A673 (cell line): ENCODE results near the gene F8. TPM values are rescaled to one million over a fixed set of nuclear protein-coding genes. Genes with fewer than 3 reads are reported as not detected.
A peak's percentile ranks its signal among the peaks of the same experiment; 100 is the strongest.

ENCODE experiments used
- BruUV-seq: library from RNA; stranded (reverse); fragments of 400-500 nt; replicated peaks from 2 replicates; lab custom pipeline; 2021; lab: Mats Ljungman, UMichigan
- CTCF ChIA-PET: fragments of 300-600 bp; sonication (Branson Sonifier 250); formaldehyde crosslinking; loops from one replicate; lab custom pipeline; 2022; ENCODE audit warnings: antibody characterized with exemption; lab: Charles Lee
- POLR2A ChIA-PET: fragments of 300-600 bp; sonication (Branson Sonifier 250); formaldehyde crosslinking; loops from one replicate; lab custom pipeline; 2022; ENCODE audit warnings: antibody characterized with exemption; ENCODE audit not compliant: low non-redundant PET; lab: Charles Lee
- DNase-seq: peaks from one replicate; pipeline ENCODE4 v3.0.0-alpha.2; 2015; ENCODE audit warnings: low spot score
- H3K27ac ChIP-seq: fragments of 200-600 bp; sonication (generic); 2 replicates; pipeline ENCODE4 v1.5.1; 2016; ENCODE audit warnings: mixed run types, low read depth, mild to moderate bottlenecking, mixed read lengths, antibody characterized with exemption, low read length; ENCODE audit not compliant: poor library complexity, severe bottlenecking
- H3K27me3 ChIP-seq: fragments of 200-600 bp; sonication (generic); replicated peaks from 2 replicates; pipeline ENCODE4 v1.6.1; 2017; ENCODE audit warnings: mixed run types, low read depth, mild to moderate bottlenecking, mixed read lengths, antibody characterized with exemption, low read length; ENCODE audit not compliant: insufficient read depth, poor library complexity
- H3K36me3 ChIP-seq: fragments of 200-600 bp; sonication (generic); 2 replicates; pipeline ENCODE4 v1.6.1; 2016; ENCODE audit warnings: mixed run types, mild to moderate bottlenecking, mixed read lengths, antibody characterized with exemption, low read length; ENCODE audit not compliant: insufficient read depth, poor library complexity, severe bottlenecking
- H3K4me1 ChIP-seq: fragments of 200-600 bp; sonication (generic); 2 replicates; pipeline ENCODE4 v1.6.1; 2017; ENCODE audit warnings: mixed run types, mild to moderate bottlenecking, mixed read lengths, antibody characterized with exemption, low read length; ENCODE audit not compliant: insufficient read depth, poor library complexity, severe bottlenecking
- H3K4me3 ChIP-seq: fragments of 200-600 bp; sonication (generic); 2 replicates; pipeline ENCODE4 v1.5.1; 2016; ENCODE audit warnings: low read depth, mixed run types, mild to moderate bottlenecking, mixed read lengths, low read length; ENCODE audit not compliant: poor library complexity, severe bottlenecking
- H3K9me3 ChIP-seq: fragments of 200-600 bp; sonication (generic); 2 replicates; pipeline ENCODE4 v1.6.1; 2016; ENCODE audit warnings: mixed run types, low read depth, mild to moderate bottlenecking, mixed read lengths, antibody characterized with exemption, low read length; ENCODE audit not compliant: poor library complexity, severe bottlenecking
- CTCF ChIP-seq: fragments of 300-800, 200-600 bp; sonication (generic); conservative IDR thresholded peaks from 2 replicates; pipeline ENCODE4 v1.5.1; 2017; ENCODE audit warnings: low read depth, mild to moderate bottlenecking, antibody characterized with exemption, low read length, moderate library complexity, mixed read lengths
- EZH2 ChIP-seq: fragments of 200-600 bp; sonication (generic); IDR thresholded peaks from 2 replicates; pipeline ENCODE4 v1.6.1; 2017; ENCODE audit warnings: borderline replicate concordance, low read depth, mild to moderate bottlenecking, mixed read lengths, antibody characterized with exemption, low read length; ENCODE audit not compliant: poor library complexity, severe bottlenecking
- intact Hi-C: fragments of 100-400 bp; cut with micrococcal nuclease; formaldehyde crosslinking; loops from one replicate; pipeline ENCODE4 v1.10.0; 2022; ENCODE audit not compliant: unreplicated experiment
- total RNA-seq: library from RNA; stranded (reverse); gene quantifications from 2 replicates; pipeline ENCODE4 v1.2.3, GENCODE V29; 2021

F8 gene
- total RNA-seq, 1 experiment from 2014 or later, result 1.1 TPM

DNA sequence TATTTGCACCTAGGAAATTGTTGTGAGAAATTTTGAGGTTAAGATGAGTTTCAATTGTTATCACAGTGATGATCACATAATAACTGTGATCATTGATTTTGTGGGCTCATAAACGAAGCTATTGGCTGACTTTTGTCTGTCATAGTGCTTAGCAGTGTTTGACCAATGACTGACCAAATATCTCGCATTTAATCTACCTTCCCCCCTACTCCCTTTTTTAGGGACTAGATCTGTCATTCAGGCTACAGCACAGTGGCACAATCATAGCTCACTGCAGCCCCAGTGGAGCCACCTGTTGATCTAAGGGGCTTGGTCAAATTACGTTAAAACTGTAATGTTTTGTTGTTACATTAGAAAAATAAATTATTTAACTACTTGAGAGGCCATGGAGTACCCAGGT lies 5.6 kb upstream of the F8 start:
- Histone ChIP-seq H3K4me1 (peaks cover 4% of the 10 kb centered on the region), H3K36me3 (no peaks in the 10 kb centered on the region), H3K4me3 (peak overlapping the region; percentile 67), H3K27ac (peak overlapping the region; percentile 98), H3K9me3 (no peaks in the 10 kb centered on the region), H3K27me3 (no peaks in the 10 kb centered on the region)
- ChIA-PET POLR2A (no interaction called here), CTCF (no interaction called here)
- no peak for DNase-seq
- intact Hi-C loops, result no loop called here
- no TSS peak for BruUV-seq
- no peak for TF ChIP-seq EZH2
- TF ChIP-seq CTCF, result no peak

GRCh38 chrX:155027509-155028066 lies 5.1 kb upstream of the F8 start:
- ChIA-PET POLR2A (no interaction called here), CTCF (no interaction called here)
- peak overlapping the region; percentile 67 for H3K4me3 ChIP-seq
- TSS peak; percentile 68 for BruUV-seq
- peak overlapping the region; percentile 98 for H3K27ac ChIP-seq
- TF ChIP-seq CTCF, result no peak
- TF ChIP-seq EZH2, result no peak
- peaks cover 4% of the 10 kb centered on the region for H3K4me1 ChIP-seq
- DNase-seq, result peak; percentile 49
- H3K27me3 ChIP-seq, result no peaks in the 10 kb centered on the region
- no peaks in the 10 kb centered on the region for H3K36me3 ChIP-seq
- intact Hi-C loops, result no loop called here
- no peaks in the 10 kb centered on the region for H3K9me3 ChIP-seq

DNA sequence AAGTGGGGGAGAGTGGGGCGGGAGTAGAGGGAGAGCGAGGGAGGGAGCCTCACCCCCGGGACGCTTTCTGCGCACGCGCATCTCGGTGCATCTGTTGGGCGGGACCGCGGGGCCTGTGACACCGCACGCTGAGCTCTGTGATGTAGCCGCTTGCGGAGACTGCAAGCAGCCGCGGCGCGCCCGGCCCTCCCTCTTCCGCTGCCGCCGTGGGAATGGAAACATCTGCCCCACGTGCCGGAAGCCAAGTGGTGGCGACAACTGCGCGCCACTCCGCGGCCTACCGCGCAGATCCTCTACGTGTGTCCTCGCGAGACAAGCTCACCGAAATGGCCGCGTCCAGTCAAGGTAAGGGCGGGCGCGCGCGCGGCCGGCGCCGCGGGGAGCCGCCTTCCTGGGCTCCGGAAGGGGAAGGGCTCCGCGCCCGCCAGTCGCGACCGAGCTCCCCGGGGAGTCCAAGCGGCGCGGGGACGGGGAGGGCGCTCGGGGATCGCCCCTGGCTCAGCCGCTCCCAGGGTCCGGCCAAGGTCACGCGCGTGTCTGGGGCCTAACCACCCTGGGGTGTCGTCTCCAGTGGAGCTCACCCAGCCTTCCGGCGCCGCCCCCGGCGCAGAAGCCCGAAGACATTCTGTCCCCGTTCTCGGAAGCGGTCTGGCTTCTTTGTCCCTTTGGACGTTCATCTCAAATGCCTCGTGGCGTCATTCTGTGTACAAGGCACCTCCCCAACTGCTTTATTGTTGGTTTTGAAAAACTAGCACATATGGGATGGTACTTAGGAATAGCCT lies 4.4 kb upstream of the F8 start, which contains the start of gene FUNDC2:
FUNDC2 (plus strand) TSS at position 118 of the 782 bp plus-strand sequence; CDS start at position 213, 95 bp downstream.
- ChIA-PET POLR2A (interaction anchor here (0.6 to 0.7 kb wide), 2 partner anchors 28 to 47 kb away, joined by 6 to 7 read pairs; no protein-coding TSS in a partner anchor), CTCF (interaction anchor here (0.6 kb wide), 2 partner anchors 42 to 287 kb away, joined by 3 to 6 read pairs; no protein-coding TSS in a partner anchor)
- intact Hi-C loops, result no loop called here
- no peaks in the 10 kb centered on the region for H3K27me3 ChIP-seq
- peak within 1 kb of the TSS; percentile 67 for H3K4me3 ChIP-seq
- H3K9me3 ChIP-seq, result no peaks in the 10 kb centered on the region
- no peaks in the 10 kb centered on the region for H3K36me3 ChIP-seq
- BruUV-seq, result no TSS peak
- peak within 1 kb of the TSS; percentile 98 for H3K27ac ChIP-seq
- DNase-seq, result peak; percentile 94
- TF ChIP-seq EZH2 (no peak), CTCF (no peak)
- H3K4me1 ChIP-seq, result peaks cover 4% of the 10 kb centered on the region
